Glutamatergic neuron (in vitro differentiated cells): ENCODE measurements around the gene C9orf43. TPM values are rescaled to one million over a fixed set of nuclear protein-coding genes. Genes with fewer than 3 reads are reported as not detected.

Experiments used
- DNase-seq: peaks from one replicate; pipeline ENCODE4 v3.0.0; 2022
- H3K27ac Mint-ChIP-seq: one replicate; pipeline ENCODE4 v1.8.0; 2020; ENCODE audit warnings: mild to moderate bottlenecking, mixed read lengths, inconsistent platforms; ENCODE audit not compliant: unreplicated experiment
- H3K27me3 Mint-ChIP-seq: one replicate; pipeline ENCODE4 v1.8.0; 2020; ENCODE audit warnings: mild to moderate bottlenecking, moderate library complexity, mixed read lengths, inconsistent platforms; ENCODE audit not compliant: unreplicated experiment
- H3K36me3 Mint-ChIP-seq: one replicate; pipeline ENCODE4 v1.8.0; 2020; ENCODE audit warnings: mild to moderate bottlenecking, mixed read lengths, inconsistent platforms; ENCODE audit not compliant: unreplicated experiment
- H3K4me1 Mint-ChIP-seq: one replicate; pipeline ENCODE4 v1.8.0; 2020; ENCODE audit warnings: mild to moderate bottlenecking, low read depth, mixed read lengths, inconsistent platforms; ENCODE audit not compliant: unreplicated experiment
- H3K4me3 Mint-ChIP-seq: one replicate; pipeline ENCODE4 v1.8.0; 2020; ENCODE audit warnings: mild to moderate bottlenecking, mixed read lengths, inconsistent platforms; ENCODE audit not compliant: unreplicated experiment
- H3K9me3 Mint-ChIP-seq: one replicate; pipeline ENCODE4 v1.8.0; 2020; ENCODE audit warnings: mild to moderate bottlenecking, moderate library complexity, mixed read lengths, inconsistent platforms; ENCODE audit not compliant: unreplicated experiment
- total RNA-seq: library from RNA; stranded (reverse); fragmentation: NEBNext Ultra II Directional; extraction: Animal tissue kit (Norgen Biotek cat#: 25700); gene quantifications from one replicate; pipeline ENCODE4 v1.2.1, GENCODE V29; 2021; ENCODE audit not compliant: unreplicated experiment
- TF ChIP-seq, protein P1 (sequence below): fragments of 200-600 bp; sonication (generic); IDR thresholded peaks from one replicate; pipeline ENCODE4 v1.5.0; 2021; ENCODE audit not compliant: partially characterized antibody, unreplicated experiment

The C9orf43 gene
- total RNA-seq, 1 donor from 2014 or later, result 0.47 TPM

GRCh38 chr9:113456235-113456634, 45.7 kb downstream of the C9orf43 start:
- no peak overlapping the region for H3K27ac Mint-ChIP-seq
- no peaks in the 10 kb centered on the region for H3K36me3 Mint-ChIP-seq
- peaks cover 8% of the 10 kb centered on the region for H3K4me1 Mint-ChIP-seq
- peaks cover 3% of the 10 kb centered on the region for H3K27me3 Mint-ChIP-seq
- H3K9me3 Mint-ChIP-seq, result peaks cover 1% of the 10 kb centered on the region
- no peak for DNase-seq
- no peak overlapping the region for H3K4me3 Mint-ChIP-seq
- TF ChIP-seq, protein P1, sequence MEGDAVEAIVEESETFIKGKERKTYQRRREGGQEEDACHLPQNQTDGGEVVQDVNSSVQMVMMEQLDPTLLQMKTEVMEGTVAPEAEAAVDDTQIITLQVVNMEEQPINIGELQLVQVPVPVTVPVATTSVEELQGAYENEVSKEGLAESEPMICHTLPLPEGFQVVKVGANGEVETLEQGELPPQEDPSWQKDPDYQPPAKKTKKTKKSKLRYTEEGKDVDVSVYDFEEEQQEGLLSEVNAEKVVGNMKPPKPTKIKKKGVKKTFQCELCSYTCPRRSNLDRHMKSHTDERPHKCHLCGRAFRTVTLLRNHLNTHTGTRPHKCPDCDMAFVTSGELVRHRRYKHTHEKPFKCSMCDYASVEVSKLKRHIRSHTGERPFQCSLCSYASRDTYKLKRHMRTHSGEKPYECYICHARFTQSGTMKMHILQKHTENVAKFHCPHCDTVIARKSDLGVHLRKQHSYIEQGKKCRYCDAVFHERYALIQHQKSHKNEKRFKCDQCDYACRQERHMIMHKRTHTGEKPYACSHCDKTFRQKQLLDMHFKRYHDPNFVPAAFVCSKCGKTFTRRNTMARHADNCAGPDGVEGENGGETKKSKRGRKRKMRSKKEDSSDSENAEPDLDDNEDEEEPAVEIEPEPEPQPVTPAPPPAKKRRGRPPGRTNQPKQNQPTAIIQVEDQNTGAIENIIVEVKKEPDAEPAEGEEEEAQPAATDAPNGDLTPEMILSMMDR, result no peak

GRCh38 chr9:113461285-113461684, 50.7 kb downstream of the C9orf43 start:
- no peak for DNase-seq
- Mint-ChIP-seq H3K4me3 (no peak overlapping the region), H3K27ac (no peak overlapping the region), H3K27me3 (peaks cover 7% of the 10 kb centered on the region), H3K9me3 (peaks cover 6% of the 10 kb centered on the region), H3K36me3 (no peaks in the 10 kb centered on the region), H3K4me1 (peaks cover 16% of the 10 kb centered on the region)
- TF ChIP-seq, protein P1, result no peak

DNA sequence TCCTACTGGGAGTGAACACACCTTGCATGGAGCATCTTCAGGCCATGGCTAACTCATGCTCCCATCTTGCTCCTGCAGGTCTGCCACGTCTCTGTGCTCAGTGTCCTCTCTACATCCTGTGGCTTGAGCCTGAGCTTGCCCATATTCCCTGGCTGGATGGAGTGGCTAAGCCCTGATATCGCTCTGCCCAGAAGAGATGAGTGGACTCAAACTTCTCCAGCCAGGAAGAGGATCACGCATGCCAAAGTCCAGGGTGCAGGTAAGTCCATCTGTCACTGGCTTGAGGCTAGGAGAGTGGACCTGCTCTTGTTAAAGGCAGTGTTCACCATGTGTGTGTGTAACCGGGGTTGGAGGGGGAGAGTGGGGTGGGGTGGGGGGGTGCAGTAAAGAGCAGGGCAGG, 51.4 kb downstream of the C9orf43 start:
- H3K27ac Mint-ChIP-seq, result no peak overlapping the region

GRCh38 chr9:113462781-113463286, 52.3 kb downstream of the C9orf43 start:
- H3K27ac Mint-ChIP-seq, result no peak overlapping the region
- peaks cover 13% of the 10 kb centered on the region for H3K4me1 Mint-ChIP-seq
- TF ChIP-seq, protein P1, result no peak
- DNase-seq, result no peak
- H3K4me3 Mint-ChIP-seq, result peak overlapping the region; percentile 20
- H3K27me3 Mint-ChIP-seq, result peaks cover 7% of the 10 kb centered on the region
- no peaks in the 10 kb centered on the region for H3K36me3 Mint-ChIP-seq
- H3K9me3 Mint-ChIP-seq, result peaks cover 6% of the 10 kb centered on the region

More for the DNA sequence above, 51.4 kb downstream of the C9orf43 start:
- Mint-ChIP-seq H3K4me1 (peaks cover 13% of the 10 kb centered on the region), H3K4me3 (no peak overlapping the region), H3K9me3 (peaks cover 6% of the 10 kb centered on the region), H3K36me3 (no peaks in the 10 kb centered on the region), H3K27me3 (peaks cover 7% of the 10 kb centered on the region)
- no peak for DNase-seq
- TF ChIP-seq, protein P1, result no peak

DNA sequence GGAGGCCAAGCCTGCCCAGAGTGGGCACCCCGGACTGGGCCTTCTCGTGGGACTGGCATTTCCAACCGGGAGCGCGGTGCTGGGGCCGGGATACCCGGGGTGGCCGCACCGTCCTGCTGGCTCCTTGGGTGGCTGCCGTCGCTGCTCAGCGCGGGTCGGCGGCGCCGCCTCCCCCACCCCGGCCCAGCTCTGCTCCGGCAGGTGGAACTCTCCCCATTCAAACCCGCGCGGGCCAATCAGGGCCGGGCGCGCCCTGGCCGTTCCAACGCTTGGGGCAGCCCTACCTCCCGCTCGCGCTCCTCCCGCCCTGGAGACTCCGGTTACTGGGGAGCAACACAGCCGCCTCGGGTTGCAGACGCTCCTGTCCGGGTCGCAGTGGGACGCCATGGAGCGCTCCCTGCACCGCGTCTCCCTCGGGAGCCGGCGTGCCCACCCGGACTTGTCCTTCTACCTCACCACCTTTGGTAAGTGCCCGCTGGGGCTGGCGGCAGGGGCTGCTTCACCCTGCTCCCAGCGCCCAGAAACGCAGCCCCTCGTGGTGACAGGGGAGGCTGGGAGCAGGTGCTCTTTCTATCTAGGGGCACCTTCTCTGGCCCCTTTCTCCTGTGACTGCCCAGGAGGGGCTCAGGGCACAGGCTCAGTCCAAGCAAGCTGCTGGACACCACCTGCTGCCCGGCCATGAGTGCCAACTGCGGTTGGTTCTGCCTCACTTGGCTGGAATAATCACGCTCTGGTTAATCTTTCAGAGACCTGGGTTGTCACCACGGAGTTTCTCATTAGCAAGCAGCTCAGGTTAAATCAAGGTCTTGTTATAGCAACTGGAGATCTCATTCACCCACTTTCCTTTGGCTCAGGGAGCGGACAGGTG, 53.1 kb downstream of the C9orf43 start, which contains the start of gene RGS3:
RGS3 (plus strand) TSS at position 310 of the 868 bp plus-strand sequence; CDS start at position 386, 76 bp downstream.
- H3K27me3 Mint-ChIP-seq, result peaks cover 7% of the 10 kb centered on the region
- H3K4me1 Mint-ChIP-seq, result peaks cover 15% of the 10 kb centered on the region
- peak within 1 kb of the TSS; percentile 38 for H3K27ac Mint-ChIP-seq
- peaks cover 6% of the 10 kb centered on the region for H3K9me3 Mint-ChIP-seq
- TF ChIP-seq, protein P1, result no peak
- peak; percentile 46 for DNase-seq
- no peaks in the 10 kb centered on the region for H3K36me3 Mint-ChIP-seq
- H3K4me3 Mint-ChIP-seq, result peak within 1 kb of the TSS; percentile 70
